ENCODE data around the gene ITGA6.

Gene ITGA6

GRCh38 chr2:172465417-172466334 is 38.3 kb downstream of the ITGA6 start:
- FAIRE-seq = no peak

GRCh38 chr2:172467382-172467781 is 40.0 kb downstream of the ITGA6 start:
- no peak for FAIRE-seq

GRCh38 chr2:172470958-172471922 is 43.9 kb downstream of the ITGA6 start:
- FAIRE-seq = no peak

GRCh38 chr2:172472446-172473033 is 45.2 kb downstream of the ITGA6 start:
- FAIRE-seq = no peak

- no peak for FAIRE-seq
Observed at GRCh38 chr2:172473167-172473566, 45.8 kb downstream of the ITGA6 start.

GRCh38 chr2:172478353-172478752 is 51.0 kb downstream of the ITGA6 start:
- FAIRE-seq = no peak

GRCh38 chr2:172480301-172481218 is 53.2 kb downstream of the ITGA6 start:
- no peak for FAIRE-seq

- no peak for FAIRE-seq
Observed at GRCh38 chr2:172481507-172482262, 54.3 kb downstream of the ITGA6 start.

GRCh38 chr2:172484253-172484652 is 56.9 kb downstream of the ITGA6 start:
- FAIRE-seq = no peak

GRCh38 chr2:172484706-172485105 is 57.3 kb downstream of the ITGA6 start:
- no peak for FAIRE-seq

- no peak for FAIRE-seq
Observed at GRCh38 chr2:172488556-172488955, 61.2 kb downstream of the ITGA6 start.

GRCh38 chr2:172489681-172490080 is 62.3 kb downstream of the ITGA6 start:
- no peak for FAIRE-seq

GRCh38 chr2:172496160-172496608 is 68.8 kb downstream of the ITGA6 start:
- no peak for FAIRE-seq

GRCh38 chr2:172507199-172507598 is 79.8 kb downstream of the ITGA6 start:
- FAIRE-seq = no peak

GRCh38 chr2:172510088-172510487 is 82.7 kb downstream of the ITGA6 start:
- FAIRE-seq = no peak

- FAIRE-seq = no peak
Observed at GRCh38 chr2:172510548-172510947, 83.2 kb downstream of the ITGA6 start.

GRCh38 chr2:172512810-172513523 is 85.6 kb downstream of the ITGA6 start:
- no peak for FAIRE-seq

- no peak for FAIRE-seq
Observed at GRCh38 chr2:172513524-172513900, 86.1 kb downstream of the ITGA6 start.

- FAIRE-seq = no peak
Observed at GRCh38 chr2:172513935-172514586, 86.7 kb downstream of the ITGA6 start.

- no peak for FAIRE-seq
Observed at GRCh38 chr2:172516299-172516698, 88.9 kb downstream of the ITGA6 start.
